Neural cell (in vitro differentiated cells): ENCODE measurements around the gene NFIB. TPM values are rescaled to one million over a fixed set of nuclear protein-coding genes. Genes with fewer than 3 reads are reported as not detected.

Experiments
- H2AFZ ChIP-seq: fragments of 200-600, 300-800 bp; sonication (generic), shearing (Covaris generic); 2 replicates; pipeline ENCODE4 v1.6.0; 2014; ENCODE audit warnings: low read depth, mild to moderate bottlenecking, antibody characterized with exemption, low read length, moderate library complexity
- H3F3A ChIP-seq: fragments of 200-600 bp; shearing (Covaris generic); 2 replicates; pipeline ENCODE4 v1.6.1; 2016; ENCODE audit warnings: mild to moderate bottlenecking, moderate library complexity, mixed read lengths, antibody characterized with exemption, low read length; ENCODE audit not compliant: insufficient read depth, poor library complexity, severe bottlenecking
- H3K27ac ChIP-seq: fragments of 200-600, 300-800 bp; sonication (generic), shearing (Covaris generic); 2 replicates; pipeline ENCODE4 v1.5.1; 2014; ENCODE audit warnings: mild to moderate bottlenecking, low read length, moderate library complexity
- H3K27me3 ChIP-seq: fragments of 300-800, 200-600 bp; sonication (generic), shearing (Covaris generic); 2 replicates; pipeline ENCODE4 v1.6.0; 2014; ENCODE audit warnings: mild to moderate bottlenecking, low read depth, low read length, moderate library complexity; ENCODE audit not compliant: insufficient read depth
- H3K36me3 ChIP-seq: fragments of 300-800, 200-600 bp; sonication (generic), shearing (Covaris generic); 2 replicates; pipeline ENCODE4 v1.5.1; 2014; ENCODE audit warnings: mild to moderate bottlenecking, antibody characterized with exemption, low read length, moderate library complexity; ENCODE audit not compliant: insufficient read depth
- H3K4me2 ChIP-seq: fragments of 300-800, 200-600 bp; sonication (generic), shearing (Covaris generic); 2 replicates; pipeline ENCODE4 v1.6.0; 2014; ENCODE audit warnings: mild to moderate bottlenecking, low read length
- H3K4me3 ChIP-seq: fragments of 300-800, 200-600 bp; sonication (generic), shearing (Covaris generic); 2 replicates; pipeline ENCODE4 v1.5.1; 2014; ENCODE audit warnings: mild to moderate bottlenecking, low read length, moderate library complexity
- H3K79me2 ChIP-seq: fragments of 200-600 bp; shearing (Covaris generic); replicated peaks from 2 replicates; pipeline ENCODE4 v1.6.0; 2014; ENCODE audit warnings: mild to moderate bottlenecking, low read length, moderate library complexity; ENCODE audit not compliant: insufficient read depth
- H3K9ac ChIP-seq: fragments of 300-800, 200-600 bp; sonication (generic), shearing (Covaris generic); 2 replicates; pipeline ENCODE4 v1.6.1; 2016; ENCODE audit warnings: mild to moderate bottlenecking, low read length, mixed read lengths
- H3K9me2 ChIP-seq: fragments of 200-600 bp; shearing (Covaris generic); 2 replicates; pipeline ENCODE4 v1.6.1; 2016; ENCODE audit warnings: mild to moderate bottlenecking, low read length, mixed read lengths; ENCODE audit not compliant: insufficient read depth
- H3K9me3 ChIP-seq: fragments of 200-600, 300-800 bp; sonication (generic), shearing (Covaris generic); 2 replicates; pipeline ENCODE4 v1.6.1; 2016; ENCODE audit warnings: mild to moderate bottlenecking, mixed run types, low read length, moderate library complexity, mixed read lengths
- H4K20me1 ChIP-seq: fragments of 200-600 bp; shearing (Covaris generic); 2 replicates; pipeline ENCODE4 v1.6.1; 2016; ENCODE audit warnings: mild to moderate bottlenecking, mixed run types; ENCODE audit not compliant: insufficient read depth
- CTCF ChIP-seq: fragments of 450-650 bp; IDR thresholded peaks from 2 replicates; pipeline ENCODE4 v1.5.1; 2014; ENCODE audit warnings: antibody characterized with exemption, mild to moderate bottlenecking, moderate library complexity; ENCODE audit not compliant: poor library complexity, severe bottlenecking
- EP300 ChIP-seq: fragments of 450-650 bp; conservative IDR thresholded peaks from 2 replicates; pipeline ENCODE4 v1.6.1; 2014; ENCODE audit warnings: antibody characterized with exemption, mild to moderate bottlenecking, moderate library complexity; ENCODE audit not compliant: poor library complexity, severe bottlenecking
- EZH2 ChIP-seq: fragments of 200-600, 300-800 bp; shearing (Covaris generic), sonication (generic); IDR thresholded peaks from 2 replicates; pipeline ENCODE4 v1.6.1; 2014; ENCODE audit warnings: antibody characterized with exemption, low read length, borderline replicate concordance, mild to moderate bottlenecking; ENCODE audit not compliant: insufficient read depth, poor library complexity, severe bottlenecking
- MXI1 ChIP-seq: fragments of 450-650 bp; conservative IDR thresholded peaks from 2 replicates; pipeline ENCODE4 v1.6.1; 2014; ENCODE audit warnings: antibody characterized with exemption, mild to moderate bottlenecking; ENCODE audit not compliant: poor library complexity, severe bottlenecking
- POLR2AphosphoS5 ChIP-seq: IDR thresholded peaks from 2 replicates; pipeline ENCODE4 v1.6.1; 2012
- RAD21 ChIP-seq: fragments of 450-650 bp; conservative IDR thresholded peaks from 2 replicates; pipeline ENCODE4 v1.6.1; 2014; ENCODE audit warnings: antibody characterized with exemption, mild to moderate bottlenecking, moderate library complexity
- REST ChIP-seq: IDR thresholded peaks from 2 replicates; pipeline ENCODE4 v1.6.1; 2012; ENCODE audit warnings: borderline replicate concordance
- SMC3 ChIP-seq: fragments of 450-650 bp; conservative IDR thresholded peaks from 2 replicates; pipeline ENCODE4 v1.6.1; 2014; ENCODE audit warnings: antibody characterized with exemption, mild to moderate bottlenecking, moderate library complexity; ENCODE audit not compliant: poor library complexity
- TAF1 ChIP-seq: IDR thresholded peaks from 2 replicates; pipeline ENCODE4 v1.6.1; 2012; ENCODE audit warnings: low read depth
- polyA plus RNA-seq: library from polyadenylated mRNA; depleted of rRNA; stranded (reverse); fragments of >200 nt; gene quantifications from 2 replicates; pipeline ENCODE4 v1.2.3, GENCODE V29; 2014

The NFIB gene
- polyA plus RNA-seq, 1 donor from 2014 or later, result 0.73 TPM

DNA sequence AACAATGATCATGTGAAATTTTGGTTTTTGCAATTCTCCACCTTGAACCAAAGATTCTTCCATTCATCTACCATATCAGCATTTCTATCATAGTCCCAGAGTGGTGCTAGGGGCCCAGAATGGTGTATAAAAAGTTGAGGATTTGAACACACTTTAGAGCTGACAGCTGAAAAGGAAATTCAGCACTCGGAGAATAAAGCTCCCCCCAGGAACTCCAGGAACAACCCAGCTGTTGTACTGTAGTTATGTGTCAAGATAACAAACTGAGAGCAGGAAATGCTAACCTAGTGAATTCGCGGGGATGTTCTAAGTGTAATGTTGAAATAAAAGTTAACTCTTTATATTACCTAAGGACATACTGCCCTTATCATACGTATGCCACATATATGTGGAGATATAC, 216.7 kb downstream of the NFIB start:
- H3K36me3 ChIP-seq, result no peaks in the 10 kb centered on the region
- H3K27me3 ChIP-seq, result no peaks in the 10 kb centered on the region
- no peak overlapping the region for H3K4me3 ChIP-seq
- H3K9me2 ChIP-seq, result no peaks in the 10 kb centered on the region
- H3F3A ChIP-seq, result no peaks in the 10 kb centered on the region
- no peak overlapping the region for H3K27ac ChIP-seq
- no peaks in the 10 kb centered on the region for H3K9me3 ChIP-seq
- no peaks in the 10 kb centered on the region for H3K79me2 ChIP-seq
- no peaks in the 10 kb centered on the region for H4K20me1 ChIP-seq
- no peak overlapping the region for H3K9ac ChIP-seq
- no peak overlapping the region for H2AFZ ChIP-seq
- no peak for TF ChIP-seq EZH2
- no peak for TF ChIP-seq TAF1
- TF ChIP-seq POLR2AphosphoS5, result no peak
- TF ChIP-seq SMC3, result no peak
- no peak for TF ChIP-seq REST
- no peak for TF ChIP-seq CTCF
- no peak for TF ChIP-seq MXI1
- no peak for TF ChIP-seq RAD21
- no peak for TF ChIP-seq EP300
- H3K4me2 ChIP-seq, result no peak overlapping the region

DNA sequence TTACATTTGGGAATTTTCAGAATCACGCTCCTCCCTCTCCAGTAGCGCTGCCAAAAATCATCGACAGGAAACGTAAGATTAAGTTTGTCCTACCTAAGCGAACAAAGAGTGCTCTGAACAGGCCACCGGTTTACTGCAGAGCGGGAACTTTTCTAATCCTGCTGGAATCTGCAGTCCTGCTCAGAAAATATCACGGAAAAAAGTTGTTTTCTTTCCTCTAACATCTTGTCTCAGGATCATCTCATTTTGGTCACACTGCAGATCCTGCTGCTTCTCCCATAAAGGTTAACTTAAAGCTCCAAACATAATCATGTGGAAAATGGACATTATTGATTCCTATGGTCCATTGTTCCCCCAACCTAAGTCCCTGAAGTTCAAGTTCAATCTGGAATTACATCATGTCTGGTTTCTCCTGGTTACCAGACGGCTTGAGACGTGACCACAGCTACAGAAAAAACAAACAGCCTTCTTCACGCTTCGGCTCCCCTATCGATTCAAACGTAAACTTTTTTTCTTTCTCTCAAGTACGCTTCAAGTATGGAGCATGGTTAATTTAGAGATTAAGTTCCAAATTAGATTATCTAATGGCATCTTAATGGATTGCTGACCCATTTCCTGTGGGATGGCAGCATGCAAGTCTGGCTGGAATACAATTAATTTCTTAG, 217.6 kb downstream of the NFIB start:
- Histone ChIP-seq H3K9me3 (no peaks in the 10 kb centered on the region), H3K36me3 (no peaks in the 10 kb centered on the region), H3K4me3 (no peak overlapping the region), H3K4me2 (no peak overlapping the region), H3F3A (no peaks in the 10 kb centered on the region), H3K27me3 (no peaks in the 10 kb centered on the region), H3K9me2 (no peaks in the 10 kb centered on the region), H3K27ac (no peak overlapping the region), H4K20me1 (no peaks in the 10 kb centered on the region), H3K79me2 (no peaks in the 10 kb centered on the region), H3K9ac (no peak overlapping the region), H2AFZ (no peak overlapping the region)
- TF ChIP-seq REST, result no peak
- TF ChIP-seq EZH2, result no peak
- TF ChIP-seq RAD21, result no peak
- TF ChIP-seq TAF1, result no peak
- TF ChIP-seq EP300, result no peak
- TF ChIP-seq MXI1, result no peak
- TF ChIP-seq CTCF, result no peak
- no peak for TF ChIP-seq POLR2AphosphoS5
- no peak for TF ChIP-seq SMC3
